GM18498 (cell line): ENCODE results near the gene RPN1.
"Not testable (repeated sequence)": the region's sequence is repeated elsewhere in the genome, so short reads cannot be mapped to it uniquely, and the experiment has no call there.

Source experiments
- ATAC-seq: cut with Tn5 transposase; IDR thresholded peaks from one replicate; pipeline ENCODE4 v1.9.1; 2021; ENCODE audit warnings: mild to moderate bottlenecking, moderate library complexity; ENCODE audit not compliant: unreplicated experiment

Gene RPN1

GRCh38 chr3:128653383-128653992, 2.9 kb upstream of the RPN1 start:
- ATAC-seq: not testable (repeated sequence)

GRCh38 chr3:128648940-128649663, 1.5 kb downstream of the RPN1 start:
- ATAC-seq: no peak

- no peak for ATAC-seq
Measured at GRCh38 chr3:128648402-128648801, 2.2 kb downstream of the RPN1 start.

- no peak for ATAC-seq
Measured at GRCh38 chr3:128647307-128647706, 3.3 kb downstream of the RPN1 start.

- no peak for ATAC-seq
Measured at GRCh38 chr3:128634075-128634611, 16.5 kb downstream of the RPN1 start.

- no peak for ATAC-seq
Measured at GRCh38 chr3:128632301-128632700, 18.3 kb downstream of the RPN1 start.

GRCh38 chr3:128629936-128630335, 20.7 kb downstream of the RPN1 start:
- ATAC-seq: no peak

GRCh38 chr3:128625409-128625945, 25.1 kb downstream of the RPN1 start:
- ATAC-seq: no peak

- ATAC-seq: no peak
Measured at GRCh38 chr3:128624526-128625138, 26.0 kb downstream of the RPN1 start.

- ATAC-seq: no peak
Measured at GRCh38 chr3:128623762-128624176, 26.8 kb downstream of the RPN1 start.

GRCh38 chr3:128621931-128622330, 28.7 kb downstream of the RPN1 start:
- no peak for ATAC-seq

- no peak for ATAC-seq
Measured at GRCh38 chr3:128621234-128621633, 29.4 kb downstream of the RPN1 start.

GRCh38 chr3:128620268-128620691, 30.3 kb downstream of the RPN1 start:
- no peak for ATAC-seq

- ATAC-seq: no peak
Measured at GRCh38 chr3:128619146-128619890, 31.3 kb downstream of the RPN1 start.

- no peak for ATAC-seq
Measured at GRCh38 chr3:128618398-128618726, 32.3 kb downstream of the RPN1 start.

- peak; percentile 92 for ATAC-seq
Measured at GRCh38 chr3:128617557-128618397, 32.8 kb downstream of the RPN1 start.

- ATAC-seq: no peak
Measured at GRCh38 chr3:128617270-128617556, 33.4 kb downstream of the RPN1 start.

GRCh38 chr3:128616516-128617269, 33.9 kb downstream of the RPN1 start:
- no peak for ATAC-seq

- no peak for ATAC-seq
Measured at GRCh38 chr3:128614076-128614475, 36.5 kb downstream of the RPN1 start.
